MCF 10A (cell line): ENCODE results near the gene GGTA1. TPM values are rescaled to one million over a fixed set of nuclear protein-coding genes. Genes with fewer than 3 reads are reported as not detected.

Experiments
- BruUV-seq: library from RNA; stranded (reverse); fragments of 400-500 nt; replicated peaks from 2 replicates; lab custom pipeline; 2021; lab: Mats Ljungman, UMichigan
- CTCF ChIA-PET: fragments of 300-600 bp; sonication (Branson Sonifier 250); formaldehyde crosslinking; extraction: SDS; loops from one replicate; lab custom pipeline; 2021; ENCODE audit warnings: antibody characterized with exemption, inconsistent platforms; lab: Yijun Ruan, JAX
- POLR2A ChIA-PET: fragments of 300-600, 350-650 bp; sonication (Branson Sonifier 250); formaldehyde crosslinking; extraction: SDS; loops from one replicate; lab custom pipeline; 2020; ENCODE audit warnings: antibody characterized with exemption, inconsistent platforms; lab: Yijun Ruan, JAX
- DNase-seq: peaks from one replicate; pipeline ENCODE4 v3.0.0-alpha.2; 2018; ENCODE audit not compliant: unreplicated experiment
- H3K27ac Mint-ChIP-seq: one replicate; pipeline ENCODE4 v1.8.0; 2022; ENCODE audit warnings: mild to moderate bottlenecking, low read depth, mixed read lengths; ENCODE audit not compliant: unreplicated experiment
- H3K27me3 Mint-ChIP-seq: one replicate; pipeline ENCODE4 v1.8.0; 2022; ENCODE audit warnings: mixed read lengths; ENCODE audit not compliant: insufficient read depth, unreplicated experiment
- H3K36me3 Mint-ChIP-seq: one replicate; pipeline ENCODE4 v1.8.0; 2022; ENCODE audit warnings: mild to moderate bottlenecking, moderate library complexity, mixed read lengths; ENCODE audit not compliant: insufficient read depth, unreplicated experiment
- H3K4me1 Mint-ChIP-seq: one replicate; pipeline ENCODE4 v1.8.0; 2022; ENCODE audit warnings: mixed read lengths; ENCODE audit not compliant: insufficient read depth, unreplicated experiment
- H3K4me3 Mint-ChIP-seq: one replicate; pipeline ENCODE4 v1.8.0; 2022; ENCODE audit warnings: mild to moderate bottlenecking, moderate library complexity, mixed read lengths; ENCODE audit not compliant: unreplicated experiment
- H3K9me3 Mint-ChIP-seq: one replicate; pipeline ENCODE4 v1.8.0; 2022; ENCODE audit warnings: mixed read lengths; ENCODE audit not compliant: unreplicated experiment
- intact Hi-C: fragments of 100-400 bp; cut with micrococcal nuclease; formaldehyde crosslinking; loops from 2 replicates; pipeline ENCODE4 v1.14.1; 2022
- total RNA-seq: library from RNA; stranded (reverse); gene quantifications from 2 replicates; pipeline ENCODE4 v1.2.3, GENCODE V29; 2022
- TF ChIP-seq, protein P1 (sequence below): fragments of 200-600 bp; IDR thresholded peaks from one replicate; pipeline ENCODE4 v1.8.0; 2022; ENCODE audit warnings: antibody characterized with exemption, mild to moderate bottlenecking; ENCODE audit not compliant: unreplicated experiment

The GGTA1 gene
- total RNA-seq, 1 experiment from 2014 or later: not detected

DNA sequence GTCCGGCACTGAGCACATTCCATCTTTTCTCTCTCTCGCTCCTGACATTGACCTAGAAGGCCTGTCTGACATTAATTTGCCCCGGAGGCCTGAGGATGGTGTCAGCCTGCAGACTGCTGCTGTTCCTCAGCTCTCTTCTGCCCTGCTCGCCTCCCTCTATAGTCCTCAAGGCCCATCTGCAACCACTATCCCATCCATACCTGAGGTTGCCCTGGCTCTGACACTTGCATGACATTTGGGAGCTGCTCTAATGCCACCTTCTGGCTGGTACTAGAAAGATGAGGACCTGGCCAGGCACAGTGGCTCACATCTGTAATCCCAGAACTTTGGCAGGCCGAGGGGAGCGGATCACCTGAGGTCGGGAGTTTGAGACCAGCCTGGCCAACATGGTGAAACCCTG, 38.6 kb upstream of the GGTA1 start:
- H3K36me3 Mint-ChIP-seq: no peaks in the 10 kb centered on the region
- peak; percentile 41 for DNase-seq
- no TSS peak for BruUV-seq
- POLR2A ChIA-PET: no interaction called here
- peaks cover 5% of the 10 kb centered on the region for H3K27me3 Mint-ChIP-seq
- no peak overlapping the region for H3K27ac Mint-ChIP-seq
- no peaks in the 10 kb centered on the region for H3K9me3 Mint-ChIP-seq
- TF ChIP-seq, protein P1, sequence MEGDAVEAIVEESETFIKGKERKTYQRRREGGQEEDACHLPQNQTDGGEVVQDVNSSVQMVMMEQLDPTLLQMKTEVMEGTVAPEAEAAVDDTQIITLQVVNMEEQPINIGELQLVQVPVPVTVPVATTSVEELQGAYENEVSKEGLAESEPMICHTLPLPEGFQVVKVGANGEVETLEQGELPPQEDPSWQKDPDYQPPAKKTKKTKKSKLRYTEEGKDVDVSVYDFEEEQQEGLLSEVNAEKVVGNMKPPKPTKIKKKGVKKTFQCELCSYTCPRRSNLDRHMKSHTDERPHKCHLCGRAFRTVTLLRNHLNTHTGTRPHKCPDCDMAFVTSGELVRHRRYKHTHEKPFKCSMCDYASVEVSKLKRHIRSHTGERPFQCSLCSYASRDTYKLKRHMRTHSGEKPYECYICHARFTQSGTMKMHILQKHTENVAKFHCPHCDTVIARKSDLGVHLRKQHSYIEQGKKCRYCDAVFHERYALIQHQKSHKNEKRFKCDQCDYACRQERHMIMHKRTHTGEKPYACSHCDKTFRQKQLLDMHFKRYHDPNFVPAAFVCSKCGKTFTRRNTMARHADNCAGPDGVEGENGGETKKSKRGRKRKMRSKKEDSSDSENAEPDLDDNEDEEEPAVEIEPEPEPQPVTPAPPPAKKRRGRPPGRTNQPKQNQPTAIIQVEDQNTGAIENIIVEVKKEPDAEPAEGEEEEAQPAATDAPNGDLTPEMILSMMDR: peak; percentile 11
- no peak overlapping the region for H3K4me3 Mint-ChIP-seq
- H3K4me1 Mint-ChIP-seq: no peaks in the 10 kb centered on the region
- CTCF ChIA-PET: interaction anchor here (0.5 to 1.8 kb wide), 11 partner anchors 8 to 457 kb away, joined by 3 to 9 read pairs (median 3); no protein-coding TSS in a partner anchor
- intact Hi-C loops: loop anchor here (2.0 to 10.0 kb wide), 3 partner anchors 75 to 325 kb away; no protein-coding TSS in a partner anchor

- POLR2A ChIA-PET: no interaction called here
- H3K27ac Mint-ChIP-seq: no peak overlapping the region
- peaks cover 12% of the 10 kb centered on the region for H3K27me3 Mint-ChIP-seq
Observed at GRCh38 chr9:121537283-121537682, 37.6 kb upstream of the GGTA1 start.

DNA sequence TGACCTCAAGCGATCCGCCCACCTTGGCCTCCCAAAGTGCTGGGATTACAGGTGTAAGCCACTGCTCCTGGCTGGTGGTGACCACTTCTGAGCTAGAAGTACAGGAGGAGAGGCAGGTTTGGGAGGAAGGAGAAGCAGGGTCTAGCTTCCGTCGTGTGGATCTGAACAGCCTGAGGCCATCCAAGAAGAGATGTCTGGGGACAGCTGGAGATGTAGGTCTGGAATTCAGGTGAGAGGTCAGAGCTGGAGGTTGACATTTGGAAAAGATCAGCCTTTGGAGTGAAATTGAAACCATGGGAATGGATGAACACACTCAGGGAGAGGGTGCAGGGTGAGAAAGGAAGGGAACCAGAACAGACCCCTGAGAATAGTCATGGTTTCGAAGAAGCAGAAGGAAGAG, 33.2 kb upstream of the GGTA1 start:
- no peaks in the 10 kb centered on the region for H3K36me3 Mint-ChIP-seq
- ChIA-PET POLR2A (interaction anchor here (0.6 kb wide), 1 partner anchor 148 kb away, joined by 3 read pairs; no protein-coding TSS in a partner anchor), CTCF (interaction anchor here (0.6 to 4.6 kb wide), 5 partner anchors 14 to 1116 kb away, joined by 3 to 32 read pairs (median 4); no protein-coding TSS in a partner anchor)
- no TSS peak for BruUV-seq
- H3K27ac Mint-ChIP-seq: no peak overlapping the region
- no peaks in the 10 kb centered on the region for H3K9me3 Mint-ChIP-seq
- H3K4me3 Mint-ChIP-seq: no peak overlapping the region
- H3K27me3 Mint-ChIP-seq: peaks cover 12% of the 10 kb centered on the region
- TF ChIP-seq, protein P1: no peak
- intact Hi-C loops: loop anchor here (10.0 kb wide), 1 partner anchor 88 kb away; no protein-coding TSS in a partner anchor
- DNase-seq: no peak
- peaks cover 8% of the 10 kb centered on the region for H3K4me1 Mint-ChIP-seq

More at GRCh38 chr9:121537283-121537682, 37.6 kb upstream of the GGTA1 start:
- no TSS peak for BruUV-seq
- no peaks in the 10 kb centered on the region for H3K36me3 Mint-ChIP-seq
- H3K4me1 Mint-ChIP-seq: no peaks in the 10 kb centered on the region
- intact Hi-C loops: loop anchor here (10.0 kb wide), 1 partner anchor 92 kb away; no protein-coding TSS in a partner anchor
- CTCF ChIA-PET: interaction anchor here (0.6 to 1.9 kb wide), 5 partner anchors 8 to 316 kb away, joined by 3 to 5 read pairs (median 3); no protein-coding TSS in a partner anchor
- DNase-seq: no peak
- TF ChIP-seq, protein P1: no peak
- no peak overlapping the region for H3K4me3 Mint-ChIP-seq
- no peaks in the 10 kb centered on the region for H3K9me3 Mint-ChIP-seq

DNA sequence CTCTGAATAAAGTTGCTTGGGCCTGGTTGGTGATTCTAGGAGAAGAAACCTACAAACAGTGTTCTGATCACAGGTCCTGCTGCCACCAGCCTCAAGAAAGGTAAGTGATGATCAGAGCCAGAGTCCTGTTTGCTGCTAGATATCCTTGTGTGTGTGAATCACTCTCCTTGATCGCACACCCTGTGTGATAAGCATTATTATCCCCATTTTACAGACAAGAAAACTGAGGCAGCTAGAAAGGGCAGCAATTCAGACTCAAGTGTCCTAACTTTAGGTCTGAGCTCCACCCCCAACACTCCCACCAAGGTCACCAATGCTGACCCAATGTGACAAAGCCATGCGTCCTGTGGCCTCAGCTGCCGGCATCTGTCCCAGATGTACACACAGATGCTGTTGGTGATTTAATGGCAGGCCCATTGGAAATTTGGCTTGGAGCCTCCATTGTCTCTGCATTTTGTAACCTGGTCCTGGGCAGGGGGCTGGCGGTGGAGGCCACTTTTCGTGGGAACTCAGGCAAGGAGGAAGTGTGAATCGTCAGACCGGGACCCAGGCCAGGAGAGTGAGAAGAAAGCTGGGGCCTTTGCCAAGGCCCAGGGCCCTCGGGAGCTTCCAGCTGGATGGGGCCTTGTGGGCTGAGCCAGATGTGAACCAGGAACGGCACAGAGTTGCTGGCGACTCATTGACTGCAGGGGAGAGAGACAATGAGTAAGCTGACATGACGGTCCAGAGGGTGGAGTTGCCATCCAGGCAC, 29.8 kb upstream of the GGTA1 start:
- BruUV-seq: no TSS peak
- Mint-ChIP-seq H3K4me1 (peaks cover 8% of the 10 kb centered on the region), H3K36me3 (no peaks in the 10 kb centered on the region), H3K9me3 (no peaks in the 10 kb centered on the region), H3K27me3 (peaks cover 12% of the 10 kb centered on the region), H3K4me3 (no peak overlapping the region), H3K27ac (peak overlapping the region; percentile 33)
- ChIA-PET POLR2A (interaction anchor here (0.6 kb wide), 2 partner anchors 58 to 560 kb away, joined by 3 read pairs; no protein-coding TSS in a partner anchor), CTCF (interaction anchor here (0.6 to 2.1 kb wide), 7 partner anchors 9 to 295 kb away, joined by 3 to 9 read pairs (median 3); no protein-coding TSS in a partner anchor)
- intact Hi-C loops: no loop called here
- TF ChIP-seq, protein P1: no peak
- peak; percentile 99 for DNase-seq
